Immature natural killer cell (primary cell): ENCODE measurements around the gene B4GALT6. TPM values are rescaled to one million over a fixed set of nuclear protein-coding genes. Genes with fewer than 3 reads are reported as not detected.
A peak's percentile ranks its signal among the peaks of the same experiment; 100 is the strongest.

Source experiments
- DNase-seq, 3 donors: peaks; one replicate each; pipeline ENCODE4 v3.0.0; 2022; ENCODE audit warnings: mixed read lengths in 1 of 3
- H3K27ac Mint-ChIP-seq, 6 donors: one replicate each; pipeline ENCODE4 v1.8.0; 2020; ENCODE audit warnings: mixed read lengths in 6 of 6, mild to moderate bottlenecking in 5 of 6, inconsistent platforms in 4 of 6, moderate library complexity in 3 of 6
- H3K27me3 Mint-ChIP-seq, 3 donors: one replicate each; pipeline ENCODE4 v1.8.0; 2020 to 2021; ENCODE audit warnings: low read depth in 3 of 3, mild to moderate bottlenecking in 3 of 3, mixed read lengths in 3 of 3, moderate library complexity in 3 of 3, inconsistent platforms in 1 of 3
- H3K36me3 Mint-ChIP-seq, 3 donors: one replicate each; pipeline ENCODE4 v1.8.0; 2020; ENCODE audit warnings: mixed read lengths in 3 of 3, inconsistent platforms in 2 of 3, mild to moderate bottlenecking in 2 of 3
- H3K4me1 Mint-ChIP-seq, 2 donors: one replicate each; pipeline ENCODE4 v1.8.0; 2020; ENCODE audit warnings: inconsistent platforms in 2 of 2, mild to moderate bottlenecking in 2 of 2, mixed read lengths in 2 of 2, moderate library complexity in 1 of 2
- H3K4me3 Mint-ChIP-seq, 5 donors: one replicate each; pipeline ENCODE4 v1.8.0; 2020; ENCODE audit warnings: mild to moderate bottlenecking in 5 of 5, mixed read lengths in 5 of 5, inconsistent platforms in 3 of 5, moderate library complexity in 3 of 5
- H3K9me3 Mint-ChIP-seq, 6 donors: one replicate each; pipeline ENCODE4 v1.8.0; 2020; ENCODE audit warnings: mild to moderate bottlenecking in 6 of 6, mixed read lengths in 6 of 6, inconsistent platforms in 4 of 6, moderate library complexity in 3 of 6
- polyA plus RNA-seq, 3 donors: library from polyadenylated mRNA; unstranded; fragments of 300-500 nt; fragmentation: Illumina TruSeq; gene quantifications; one replicate each; pipeline ENCODE4 v1.2.3, GENCODE V29; 2021

B4GALT6 gene
- polyA plus RNA-seq, 3 donors from 2014 or later = 0.83 to 3.2 (median 1.5) TPM

- Mint-ChIP-seq H3K27ac (no peak overlapping the region), H3K36me3 (peaks cover 8 to 19% (median 17%) of the 10 kb centered on the region in 3 donors), H3K27me3 (no peaks in the 10 kb centered on the region), H3K9me3 (no peaks in the 10 kb centered on the region), H3K4me3 (no peak overlapping the region), H3K4me1 (peaks cover 15 to 24% of the 10 kb centered on the region in 2 donors)
- DNase-seq = no peak
Measured at GRCh38 chr18:31661965-31662364, 22.4 kb downstream of the B4GALT6 start.

- no peak for DNase-seq
- Mint-ChIP-seq H3K4me3 (no peak overlapping the region), H3K36me3 (peaks cover 8 to 19% (median 17%) of the 10 kb centered on the region in 3 donors), H3K27ac (no peak overlapping the region), H3K4me1 (peaks cover 15 to 24% of the 10 kb centered on the region in 2 donors), H3K9me3 (no peaks in the 10 kb centered on the region), H3K27me3 (no peaks in the 10 kb centered on the region)
Measured at GRCh38 chr18:31660763-31661162, 23.6 kb downstream of the B4GALT6 start.

- no peak for DNase-seq
- no peaks in the 10 kb centered on the region for H3K9me3 Mint-ChIP-seq
- peak overlapping the region; percentile 82 to 96 (median 88) for H3K27ac Mint-ChIP-seq
- H3K4me1 Mint-ChIP-seq = peaks cover 15 to 24% of the 10 kb centered on the region in 2 donors
- H3K36me3 Mint-ChIP-seq = peaks cover 13 to 19% (median 14%) of the 10 kb centered on the region in 3 donors
- no peaks in the 10 kb centered on the region for H3K27me3 Mint-ChIP-seq
- peak overlapping the region in 1 of 5 donors; percentile 88 for H3K4me3 Mint-ChIP-seq
Measured at GRCh38 chr18:31659576-31660177, 24.7 kb downstream of the B4GALT6 start.

- DNase-seq = peak; percentile 22 to 40 (median 27)
- Mint-ChIP-seq H3K4me1 (peaks cover 15 to 25% of the 10 kb centered on the region in 2 donors), H3K27ac (peak overlapping the region; percentile 82 to 96 (median 88)), H3K4me3 (peak overlapping the region; percentile 49 to 88 (median 64)), H3K36me3 (peaks cover 7 to 12% (median 7%) of the 10 kb centered on the region in 3 donors), H3K27me3 (no peaks in the 10 kb centered on the region), H3K9me3 (no peaks in the 10 kb centered on the region)
Measured at GRCh38 chr18:31658670-31659575, 25.5 kb downstream of the B4GALT6 start.

- H3K27ac Mint-ChIP-seq = peak overlapping the region; percentile 8 to 96 (median 85)
- peak overlapping the region in 2 of 5 donors; percentile 49 to 88 for H3K4me3 Mint-ChIP-seq
- H3K36me3 Mint-ChIP-seq = peaks cover 5 to 15% (median 6%) of the 10 kb centered on the region in 3 donors
- peaks cover 17 to 34% of the 10 kb centered on the region in 2 donors for H3K4me1 Mint-ChIP-seq
- H3K27me3 Mint-ChIP-seq = no peaks in the 10 kb centered on the region
- H3K9me3 Mint-ChIP-seq = no peaks in the 10 kb centered on the region
- no peak for DNase-seq
Measured at GRCh38 chr18:31657823-31658669, 26.3 kb downstream of the B4GALT6 start.

GRCh38 chr18:31656754-31657153 is 27.6 kb downstream of the B4GALT6 start:
- Mint-ChIP-seq H3K9me3 (no peaks in the 10 kb centered on the region), H3K36me3 (peaks cover 6 to 20% (median 9%) of the 10 kb centered on the region in 3 donors), H3K4me1 (peaks cover 30 to 47% of the 10 kb centered on the region in 2 donors), H3K27me3 (no peaks in the 10 kb centered on the region), H3K4me3 (no peak overlapping the region), H3K27ac (no peak overlapping the region)
- DNase-seq = no peak

GRCh38 chr18:31655354-31655753 is 29.0 kb downstream of the B4GALT6 start:
- no peaks in the 10 kb centered on the region for H3K9me3 Mint-ChIP-seq
- H3K27me3 Mint-ChIP-seq = peaks cover 0 to 2% (median 0%) of the 10 kb centered on the region in 3 donors
- peaks cover 44 to 61% of the 10 kb centered on the region in 2 donors for H3K4me1 Mint-ChIP-seq
- H3K27ac Mint-ChIP-seq = no peak overlapping the region
- no peak overlapping the region for H3K4me3 Mint-ChIP-seq
- DNase-seq = no peak
- peaks cover 6 to 15% (median 9%) of the 10 kb centered on the region in 3 donors for H3K36me3 Mint-ChIP-seq

GRCh38 chr18:31652877-31653276 is 31.5 kb downstream of the B4GALT6 start:
- H3K4me1 Mint-ChIP-seq = peaks cover 43 to 55% of the 10 kb centered on the region in 2 donors
- peak overlapping the region in 4 of 5 donors; percentile 12 to 48 (median 28) for H3K4me3 Mint-ChIP-seq
- no peak for DNase-seq
- peaks cover 0 to 2% (median 0%) of the 10 kb centered on the region in 3 donors for H3K27me3 Mint-ChIP-seq
- H3K27ac Mint-ChIP-seq = peak overlapping the region; percentile 20 to 92 (median 54)
- H3K9me3 Mint-ChIP-seq = no peaks in the 10 kb centered on the region
- H3K36me3 Mint-ChIP-seq = peaks cover 4 to 12% (median 6%) of the 10 kb centered on the region in 3 donors

- no peak for DNase-seq
- Mint-ChIP-seq H3K36me3 (peaks cover 4 to 12% (median 6%) of the 10 kb centered on the region in 3 donors), H3K27ac (peak overlapping the region; percentile 34 to 92 (median 68)), H3K27me3 (peaks cover 0 to 2% (median 0%) of the 10 kb centered on the region in 3 donors), H3K4me3 (peak overlapping the region; percentile 15 to 65 (median 48)), H3K9me3 (no peaks in the 10 kb centered on the region), H3K4me1 (peaks cover 46 to 51% of the 10 kb centered on the region in 2 donors)
Measured at GRCh38 chr18:31652357-31652756, 32.0 kb downstream of the B4GALT6 start.

GRCh38 chr18:31651369-31651768 is 33.0 kb downstream of the B4GALT6 start:
- no peak for DNase-seq
- peak overlapping the region; percentile 73 to 81 (median 81) for H3K4me3 Mint-ChIP-seq

GRCh38 chr18:31649978-31650719 is 34.2 kb downstream of the B4GALT6 start:
- H3K36me3 Mint-ChIP-seq = peaks cover under 1 to 14% (median 4%) of the 10 kb centered on the region in 3 donors
- H3K9me3 Mint-ChIP-seq = no peaks in the 10 kb centered on the region
- DNase-seq = peak in 2 of 3 donors; percentile 23 to 34
- H3K27ac Mint-ChIP-seq = peak overlapping the region; percentile 79 to 95 (median 92)
- peaks cover 0 to 2% (median 0%) of the 10 kb centered on the region in 3 donors for H3K27me3 Mint-ChIP-seq
- H3K4me3 Mint-ChIP-seq = peak overlapping the region; percentile 73 to 81 (median 81)
- peaks cover 62 to 70% of the 10 kb centered on the region in 2 donors for H3K4me1 Mint-ChIP-seq

More at GRCh38 chr18:31651369-31651768, 33.0 kb downstream of the B4GALT6 start:
- peaks cover 0 to 2% (median 0%) of the 10 kb centered on the region in 3 donors for H3K27me3 Mint-ChIP-seq
- H3K27ac Mint-ChIP-seq = peak overlapping the region; percentile 47 to 95 (median 92)
- H3K9me3 Mint-ChIP-seq = no peaks in the 10 kb centered on the region
- peaks cover 52 to 58% of the 10 kb centered on the region in 2 donors for H3K4me1 Mint-ChIP-seq
- H3K36me3 Mint-ChIP-seq = peaks cover 4 to 14% (median 6%) of the 10 kb centered on the region in 3 donors

- H3K27ac Mint-ChIP-seq = peak overlapping the region; percentile 79 to 95 (median 92)
- H3K9me3 Mint-ChIP-seq = no peaks in the 10 kb centered on the region
- peaks cover 69 to 77% of the 10 kb centered on the region in 2 donors for H3K4me1 Mint-ChIP-seq
- DNase-seq = no peak
- peaks cover 0 to 14% (median 4%) of the 10 kb centered on the region in 3 donors for H3K36me3 Mint-ChIP-seq
- H3K27me3 Mint-ChIP-seq = peaks cover 0 to 2% (median 0%) of the 10 kb centered on the region in 3 donors
- peak overlapping the region in 4 of 5 donors; percentile 40 to 81 (median 74) for H3K4me3 Mint-ChIP-seq
Measured at GRCh38 chr18:31649449-31649848, 34.9 kb downstream of the B4GALT6 start.
